Adrenal gland (tissue), 5 donors: Measurements from ENCODE around the gene MARS1.

Experiments
- POLR2A ChIP-seq, 2 donors: fragments of 450-650 bp; IDR thresholded peaks; one replicate each; pipeline ENCODE4 v1.6.1; 2017; ENCODE audit warnings: antibody characterized with exemption in 2 of 2, mild to moderate bottlenecking in 2 of 2, moderate library complexity in 1 of 2
- TF ChIP-seq, protein P1 (sequence below), 6 experiments: fragments of 450-650 bp in 4 of 6; fragments of 200-600 bp in 2 of 6; sonication (generic) in 1 of 6; IDR thresholded peaks; 1 replicate in 5 of 6; 2 replicates in 1 of 6; pipeline versions ENCODE4 v1.5.1 to v1.8.0; 2016 to 2021; ENCODE audit warnings: antibody characterized with exemption in 6 of 6, mild to moderate bottlenecking in 2 of 6, moderate library complexity in 1 of 6
- donor health status: DM: no; HTN: no; CAD: no.

DNA sequence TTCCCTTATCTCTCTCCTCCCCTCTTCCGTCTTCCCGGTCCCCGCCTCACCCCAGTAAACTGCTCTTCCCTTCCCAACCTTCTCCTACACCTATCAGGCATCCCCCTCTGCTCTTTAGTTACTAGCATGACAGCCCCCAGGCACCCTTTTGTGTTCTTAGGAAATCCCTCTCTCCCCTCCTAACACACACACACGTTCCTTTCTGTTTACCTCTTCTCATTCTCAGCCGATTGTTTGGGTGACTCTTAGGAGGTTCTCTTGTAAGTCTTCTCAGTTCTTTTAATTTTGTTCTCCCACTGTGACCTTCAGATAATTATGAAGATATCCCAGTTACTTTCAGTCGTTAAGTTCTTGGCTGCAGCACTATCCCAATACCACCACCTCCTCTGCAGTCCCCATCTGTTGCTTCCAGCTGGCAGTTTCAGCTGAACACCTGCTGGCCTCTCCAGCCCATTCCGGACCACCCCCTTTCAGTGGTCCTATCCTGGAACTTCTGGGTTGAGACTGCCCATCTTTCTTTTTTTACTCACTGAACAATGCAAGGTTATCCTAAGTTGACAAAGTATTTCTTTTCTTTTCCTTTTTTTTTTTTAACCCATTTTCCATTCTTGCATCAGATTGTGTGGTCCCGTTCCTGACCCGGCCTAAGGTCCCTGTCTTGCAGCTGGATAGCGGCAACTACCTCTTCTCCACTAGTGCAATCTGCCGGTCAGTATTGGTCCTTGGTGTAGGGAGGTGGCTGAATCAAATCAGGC is 711 bp downstream of the MARS1 start:
- no peak for TF ChIP-seq POLR2A (IDR thresholded peaks at IDR 0.05)
- TF ChIP-seq, protein P1, sequence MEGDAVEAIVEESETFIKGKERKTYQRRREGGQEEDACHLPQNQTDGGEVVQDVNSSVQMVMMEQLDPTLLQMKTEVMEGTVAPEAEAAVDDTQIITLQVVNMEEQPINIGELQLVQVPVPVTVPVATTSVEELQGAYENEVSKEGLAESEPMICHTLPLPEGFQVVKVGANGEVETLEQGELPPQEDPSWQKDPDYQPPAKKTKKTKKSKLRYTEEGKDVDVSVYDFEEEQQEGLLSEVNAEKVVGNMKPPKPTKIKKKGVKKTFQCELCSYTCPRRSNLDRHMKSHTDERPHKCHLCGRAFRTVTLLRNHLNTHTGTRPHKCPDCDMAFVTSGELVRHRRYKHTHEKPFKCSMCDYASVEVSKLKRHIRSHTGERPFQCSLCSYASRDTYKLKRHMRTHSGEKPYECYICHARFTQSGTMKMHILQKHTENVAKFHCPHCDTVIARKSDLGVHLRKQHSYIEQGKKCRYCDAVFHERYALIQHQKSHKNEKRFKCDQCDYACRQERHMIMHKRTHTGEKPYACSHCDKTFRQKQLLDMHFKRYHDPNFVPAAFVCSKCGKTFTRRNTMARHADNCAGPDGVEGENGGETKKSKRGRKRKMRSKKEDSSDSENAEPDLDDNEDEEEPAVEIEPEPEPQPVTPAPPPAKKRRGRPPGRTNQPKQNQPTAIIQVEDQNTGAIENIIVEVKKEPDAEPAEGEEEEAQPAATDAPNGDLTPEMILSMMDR (IDR thresholded peaks at IDR 0.05), result no peak
